Femur (tissue), 1 donor: Measurements from ENCODE around the gene WHRN.

Experiments used
- DNase-seq: peaks from one replicate; pipeline ENCODE4 v3.0.0-alpha.2; 2017

The WHRN gene

GRCh38 chr9:114414346-114414745 is 90.9 kb downstream of the WHRN start:
- DNase-seq = no peak

GRCh38 chr9:114413861-114414301 is 91.4 kb downstream of the WHRN start:
- DNase-seq = no peak

- DNase-seq = no peak
Measured at GRCh38 chr9:114412048-114412683, 93.1 kb downstream of the WHRN start.

- no peak for DNase-seq
Measured at GRCh38 chr9:114411452-114411851, 93.8 kb downstream of the WHRN start.

- DNase-seq = no peak
Measured at GRCh38 chr9:114410910-114411309, 94.4 kb downstream of the WHRN start.

GRCh38 chr9:114409842-114410241 is 95.4 kb downstream of the WHRN start:
- DNase-seq = no peak

GRCh38 chr9:114409103-114409780 is 96.0 kb downstream of the WHRN start:
- no peak for DNase-seq

- no peak for DNase-seq
Measured at GRCh38 chr9:114408645-114409044, 96.6 kb downstream of the WHRN start.

DNA sequence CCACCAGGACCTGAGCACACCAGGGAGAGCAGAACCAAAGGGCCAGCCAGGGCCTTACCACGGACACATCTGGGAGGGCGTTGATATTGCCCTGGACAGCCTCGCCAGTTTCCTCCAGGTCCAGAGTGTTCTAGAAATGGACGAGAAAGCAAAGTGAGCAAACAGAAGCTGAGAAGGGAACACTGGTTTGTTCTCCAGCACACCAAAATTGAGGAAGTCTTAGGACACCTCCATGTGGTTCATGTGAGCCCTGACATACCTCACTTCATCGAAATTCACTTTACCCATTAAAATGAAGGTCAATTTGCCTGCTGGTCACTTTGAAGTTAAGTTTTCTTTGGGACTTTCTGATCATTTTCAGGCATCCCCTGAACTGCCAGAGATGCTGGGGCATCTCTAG is 97.4 kb downstream of the WHRN start:
- no peak for DNase-seq

- no peak for DNase-seq
Measured at GRCh38 chr9:114406441-114406840, 98.8 kb downstream of the WHRN start.

- peak; percentile 87 for DNase-seq
Measured at GRCh38 chr9:114405294-114406034, 99.8 kb downstream of the WHRN start.

DNA sequence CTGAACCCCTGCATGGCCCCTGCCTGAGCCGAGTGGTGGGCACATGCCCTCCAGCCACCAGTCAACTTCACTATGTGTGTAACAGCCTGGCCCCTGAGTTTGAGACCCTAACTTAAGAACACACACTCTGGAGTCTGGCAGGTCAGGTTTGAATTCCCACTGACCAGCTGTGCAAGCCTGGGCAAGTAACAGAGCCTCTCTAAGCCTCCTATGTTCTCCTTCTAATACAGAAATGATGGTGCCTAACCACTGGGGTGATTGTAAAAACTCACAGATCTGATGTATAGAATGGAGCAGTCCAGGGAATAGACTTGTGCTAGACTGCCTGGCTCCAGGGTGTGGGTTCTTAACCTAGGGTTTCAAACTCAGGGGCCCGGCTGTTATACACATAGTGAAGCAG is 100.7 kb downstream of the WHRN start:
- DNase-seq = no peak

DNA sequence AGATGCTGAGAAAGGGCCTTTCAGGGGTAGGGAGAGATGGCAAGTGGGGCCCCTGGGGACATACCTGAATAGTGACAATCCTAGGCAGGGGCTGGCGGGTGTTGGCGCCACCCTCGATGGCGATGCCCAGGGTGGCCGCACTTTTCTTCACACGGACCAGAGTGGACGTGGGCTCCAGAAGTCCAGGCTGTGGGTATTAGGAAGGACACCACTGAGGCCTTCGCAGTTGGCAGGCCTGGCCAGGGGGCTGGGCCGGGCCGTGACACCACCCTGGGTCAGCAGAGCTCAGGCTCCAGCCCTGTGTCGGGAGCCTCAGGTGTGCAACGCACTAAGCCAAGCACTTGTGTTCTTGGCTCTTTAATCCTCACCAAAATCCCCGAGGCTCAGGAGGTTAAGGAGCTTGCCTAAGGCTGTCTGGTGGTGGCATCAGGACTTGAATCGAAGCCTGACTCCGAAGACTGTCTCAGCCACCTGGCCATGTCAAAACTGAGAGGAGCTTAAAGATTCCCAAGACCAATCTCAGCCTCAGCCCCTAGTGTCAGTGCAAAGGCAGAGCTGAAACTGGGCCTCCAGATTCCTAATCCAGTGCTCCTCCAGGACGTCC is 102.0 kb downstream of the WHRN start:
- no peak for DNase-seq

DNA sequence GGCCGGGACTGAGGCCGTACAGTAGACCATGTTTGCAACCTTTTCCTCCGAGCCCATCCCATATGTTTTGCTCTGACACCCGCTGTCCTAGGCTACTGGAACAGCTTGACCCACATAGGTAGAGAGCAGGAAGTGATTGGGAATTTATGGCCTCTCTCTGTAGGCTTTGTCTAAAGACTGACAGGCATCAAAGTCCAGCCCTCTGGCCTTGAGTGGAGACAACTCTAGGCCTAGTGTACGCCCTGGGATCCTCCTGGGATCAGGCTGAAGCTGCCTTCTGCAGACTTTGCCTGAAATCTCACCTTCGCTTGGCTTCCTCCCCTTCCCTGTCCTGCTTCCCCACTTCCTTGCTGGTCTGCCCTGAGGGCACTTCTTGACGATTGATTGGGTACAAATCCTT is 103.9 kb downstream of the WHRN start:
- DNase-seq = no peak

DNA sequence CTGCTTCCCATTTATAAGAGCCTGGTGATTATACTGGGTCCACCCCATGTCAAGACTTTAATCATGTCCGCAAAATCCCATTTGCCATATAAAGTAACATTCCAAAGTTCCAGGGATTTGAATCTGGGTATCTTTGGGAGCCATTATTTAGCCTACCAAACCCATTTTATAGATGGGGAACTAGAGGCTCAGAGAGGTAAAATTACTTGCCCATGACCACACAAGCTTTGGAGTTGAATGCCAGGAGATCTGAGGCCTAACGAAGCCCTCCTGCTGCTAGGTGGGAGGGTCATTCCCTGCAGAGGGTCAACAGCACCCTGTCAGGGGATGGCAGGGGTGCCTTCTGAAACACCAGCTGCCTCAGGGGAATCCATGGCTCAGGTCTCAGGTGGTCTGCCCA is 104.5 kb downstream of the WHRN start:
- no peak for DNase-seq

DNA sequence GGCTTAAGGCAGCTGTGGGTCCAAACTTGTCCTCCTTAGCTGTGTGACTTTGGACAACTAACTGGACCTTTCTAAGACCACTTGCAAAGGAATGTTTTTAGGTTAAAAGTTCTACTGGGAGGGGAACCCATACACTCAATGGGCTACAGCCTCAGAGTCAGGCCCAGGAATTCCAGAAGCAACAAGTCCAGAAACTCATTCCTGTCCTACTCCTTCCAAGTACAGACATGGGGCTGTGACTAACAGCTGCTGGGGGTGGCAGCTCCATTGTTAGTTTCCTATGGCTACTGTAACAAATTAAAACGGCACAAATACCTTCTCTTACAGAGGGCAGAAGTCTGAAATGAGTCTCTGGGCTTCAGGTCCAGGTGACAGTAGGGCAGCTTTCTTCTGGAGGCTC is 105.1 kb downstream of the WHRN start:
- DNase-seq = no peak

DNA sequence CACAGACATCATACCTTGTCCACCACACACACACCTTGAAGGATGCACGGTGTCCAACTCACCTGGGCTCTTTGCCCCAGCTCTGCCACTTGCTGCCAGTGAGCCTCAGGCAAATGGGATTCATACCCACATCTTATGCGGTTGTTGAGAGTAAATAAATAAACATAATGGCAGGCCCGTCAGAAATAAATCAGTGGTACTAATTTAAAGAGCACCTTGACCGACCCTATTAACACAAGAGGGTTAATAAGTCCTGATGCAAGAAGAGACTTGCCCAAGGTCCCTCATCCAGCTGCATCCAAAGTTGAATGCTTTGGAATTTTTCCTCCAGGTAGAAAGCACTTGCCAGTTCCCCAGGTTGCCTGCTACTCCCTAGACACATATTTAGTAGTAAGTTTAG is 105.9 kb downstream of the WHRN start:
- DNase-seq = no peak

- DNase-seq = peak; percentile 96
Measured at GRCh38 chr9:114397848-114398605, 107.2 kb downstream of the WHRN start.

GRCh38 chr9:114397219-114397847 is 107.9 kb downstream of the WHRN start:
- DNase-seq = no peak

- DNase-seq = peak; percentile 85
Measured at GRCh38 chr9:114396558-114397218, 108.6 kb downstream of the WHRN start.

DNA sequence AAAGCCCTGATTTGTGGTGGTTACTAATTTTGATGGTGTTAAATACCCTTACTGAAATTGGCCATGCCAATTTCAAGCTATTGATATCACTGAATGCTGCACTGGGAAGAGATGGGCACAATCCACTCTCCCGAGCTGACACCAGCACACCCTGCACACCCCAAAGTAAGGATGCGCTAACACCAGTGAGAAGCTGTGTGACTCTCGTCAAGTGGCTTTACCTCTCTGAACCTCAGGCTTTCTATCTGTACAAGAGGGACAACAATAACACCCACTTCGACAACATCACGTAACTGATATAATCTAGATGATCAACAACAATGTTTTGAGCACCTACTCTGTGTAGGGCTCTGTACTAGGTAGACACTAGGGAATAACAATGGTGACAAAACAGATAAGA is 109.5 kb downstream of the WHRN start:
- no peak for DNase-seq

GRCh38 chr9:114395334-114395617 is 110.0 kb downstream of the WHRN start:
- DNase-seq = no peak
